GM23338 (cell line): ENCODE data around the gene CHST11.

Experiments used
- CREB1 ChIP-seq: fragments of 250-450 bp; sonication (Bioruptor Pico); IDR thresholded peaks from 2 replicates; pipeline ENCODE4 v1.5.0; 2020; ENCODE audit warnings: low read depth, mild to moderate bottlenecking, moderate library complexity
- CTCF ChIP-seq, 2 experiments: fragments of 200-600 bp in 1 of 2; sonication (generic) in 1 of 2; conservative IDR thresholded peaks; 2 replicates each; pipeline versions ENCODE4 v1.5.1 to v1.6.1; 2016 to 2017; ENCODE audit warnings: antibody characterized with exemption in 2 of 2, low read depth in 2 of 2, mild to moderate bottlenecking in 2 of 2, moderate library complexity in 1 of 2
- ETS1 ChIP-seq: IDR thresholded peaks from 2 replicates; pipeline ENCODE4 v1.6.1; 2016; ENCODE audit warnings: antibody characterized with exemption
- EZH2 ChIP-seq: fragments of 200-600 bp; sonication (generic); IDR thresholded peaks from one replicate; pipeline ENCODE4 v1.8.0; 2017; ENCODE audit warnings: antibody characterized with exemption, mild to moderate bottlenecking, low read depth; ENCODE audit not compliant: unreplicated experiment
- EZH2phosphoT487 ChIP-seq: fragments of 200-600 bp; sonication (generic); IDR thresholded peaks from one replicate; pipeline ENCODE4 v1.8.1; 2018; ENCODE audit warnings: antibody characterized with exemption; ENCODE audit not compliant: unreplicated experiment
- JUNB ChIP-seq: IDR thresholded peaks from one replicate; pipeline ENCODE4 v1.6.1; 2016; ENCODE audit warnings: antibody characterized with exemption; ENCODE audit not compliant: unreplicated experiment
- POLR2AphosphoS5 ChIP-seq: IDR thresholded peaks from 2 replicates; pipeline ENCODE4 v1.6.1; 2016; ENCODE audit warnings: antibody characterized with exemption, low read depth
- REST ChIP-seq: IDR thresholded peaks from one replicate; pipeline ENCODE4 v1.6.1; 2018; ENCODE audit warnings: antibody characterized with exemption; ENCODE audit not compliant: unreplicated experiment
- ZNF114 ChIP-seq: fragments of 250-450 bp; sonication (Bioruptor Pico); IDR thresholded peaks from 2 replicates; pipeline ENCODE4 v1.5.0; 2020; ENCODE audit warnings: mild to moderate bottlenecking, moderate library complexity
- ZNF462 ChIP-seq: fragments of 250-450 bp; sonication (Bioruptor Pico); IDR thresholded peaks from 2 replicates; pipeline ENCODE4 v1.5.0; 2020; ENCODE audit warnings: mild to moderate bottlenecking, moderate library complexity

- TF ChIP-seq CTCF (conservative IDR thresholded peaks at IDR 0.05; ENCODE audit: low read depth in 2 of 2) (no peak), EZH2 (no peak), REST (no peak), EZH2phosphoT487 (no peak), POLR2AphosphoS5 (no peak), ZNF114 (no peak), ZNF462 (no peak), JUNB (no peak), ETS1 (no peak), CREB1 (CRISPR knock-in tag) (no peak)
Measured at GRCh38 chr12:104809706-104810385, 353.1 kb downstream of the CHST11 start.
